NB4 (cell line): ENCODE results near the gene KIF13A.

Experiments
- DNase-seq: peaks from one replicate; pipeline ENCODE4 v3.0.0; 2010; ENCODE audit warnings: low read depth
- H3K4me3 ChIP-seq: one replicate; pipeline ENCODE4 v1.5.1; 2011; ENCODE audit warnings: mild to moderate bottlenecking, low read depth, low read length, moderate library complexity
- CTCF ChIP-seq: IDR thresholded peaks from one replicate; pipeline ENCODE4 v1.5.1; 2012; ENCODE audit warnings: low read depth, low read length
- MAX ChIP-seq: IDR thresholded peaks from 2 replicates; pipeline ENCODE4 v1.6.1; 2011; ENCODE audit warnings: low read depth, low read length
- MYC ChIP-seq: IDR thresholded peaks from 2 replicates; pipeline ENCODE4 v1.6.1; 2011; ENCODE audit warnings: low read depth, low read length
- POLR2A ChIP-seq: IDR thresholded peaks from 2 replicates; pipeline ENCODE4 v1.6.1; 2011; ENCODE audit warnings: mild to moderate bottlenecking; ENCODE audit not compliant: insufficient read length; ENCODE audit errors: extremely low read depth

KIF13A gene

GRCh38 chr6:17719323-17720041 is 268.0 kb downstream of the KIF13A start:
- DNase-seq, result no peak
- TF ChIP-seq MAX, result no peak
- no peak for TF ChIP-seq CTCF
- no peak for TF ChIP-seq POLR2A
- no peak for TF ChIP-seq MYC
- no peak overlapping the region for H3K4me3 ChIP-seq

- no peak overlapping the region for H3K4me3 ChIP-seq
- TF ChIP-seq MYC (no peak), MAX (no peak), POLR2A (no peak), CTCF (no peak)
- DNase-seq, result no peak
Observed at GRCh38 chr6:17716221-17716620, 271.2 kb downstream of the KIF13A start.

- TF ChIP-seq POLR2A, result no peak
- DNase-seq, result peak; percentile 90
- no peak overlapping the region for H3K4me3 ChIP-seq
Observed at GRCh38 chr6:17714879-17715851, 272.3 kb downstream of the KIF13A start.

- no peak overlapping the region for H3K4me3 ChIP-seq
- no peak for DNase-seq
- TF ChIP-seq MYC, result no peak
Observed at GRCh38 chr6:17714177-17714576, 273.3 kb downstream of the KIF13A start.

GRCh38 chr6:17712576-17712975 is 274.9 kb downstream of the KIF13A start:
- no peak for DNase-seq
- no peak overlapping the region for H3K4me3 ChIP-seq
- no peak for TF ChIP-seq MAX
- no peak for TF ChIP-seq CTCF
- TF ChIP-seq MYC, result no peak
- no peak for TF ChIP-seq POLR2A

- no peak for DNase-seq
- TF ChIP-seq POLR2A (no peak), CTCF (no peak), MAX (no peak), MYC (no peak)
- no peak overlapping the region for H3K4me3 ChIP-seq
Observed at GRCh38 chr6:17710331-17710730, 277.1 kb downstream of the KIF13A start.
